CD4-positive, alpha-beta T cell treated with Interleukin-1 beta for 1 hour (primary cell): ENCODE data around the gene HMGCR.

ENCODE experiments used
- DNase-seq, 2 donors: peaks; one replicate each; pipeline ENCODE4 v3.0.0-alpha.2; 2020 to 2022

Gene HMGCR

DNA sequence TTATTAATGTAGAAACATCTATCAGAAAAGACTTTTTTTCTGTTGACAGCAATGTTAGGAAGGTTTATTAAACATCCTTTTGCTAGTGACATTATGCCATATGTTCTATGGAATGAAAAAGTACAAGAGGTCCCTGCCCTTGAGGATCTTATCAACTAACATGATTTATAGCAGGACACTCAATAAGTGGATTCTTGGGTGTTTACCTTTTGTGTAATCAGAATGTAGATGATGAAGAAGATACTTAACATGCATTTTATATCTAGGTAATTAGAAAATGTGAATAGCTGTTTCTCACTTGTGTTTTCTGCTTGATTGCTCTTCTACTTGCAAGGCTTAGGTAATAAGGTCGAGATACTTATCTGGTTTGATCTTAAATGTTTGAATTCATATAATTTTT lies 4.9 kb downstream of the HMGCR start:
- DNase-seq: no peak

DNA sequence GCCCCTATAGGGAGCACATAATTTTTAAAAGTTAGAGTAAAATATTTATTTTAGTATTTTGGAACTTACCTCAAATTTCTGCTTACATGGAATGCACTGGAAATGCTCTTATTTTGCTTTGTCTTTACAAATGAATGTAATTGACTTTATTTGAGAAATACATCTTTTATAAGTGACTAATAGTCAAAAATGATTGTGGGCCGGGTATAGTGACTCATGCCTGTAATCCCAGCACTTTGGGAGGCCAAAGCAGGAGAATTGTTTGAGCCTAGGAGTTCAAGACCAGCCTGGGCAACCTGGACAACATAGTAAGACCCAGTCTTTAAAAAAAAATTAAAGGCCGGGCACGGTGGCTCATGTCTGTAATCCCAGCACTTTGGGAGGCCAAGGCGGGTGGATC lies 5.8 kb downstream of the HMGCR start:
- no peak for DNase-seq

- no peak for DNase-seq
Measured at GRCh38 chr5:75348241-75348640, 11.2 kb downstream of the HMGCR start.

DNA sequence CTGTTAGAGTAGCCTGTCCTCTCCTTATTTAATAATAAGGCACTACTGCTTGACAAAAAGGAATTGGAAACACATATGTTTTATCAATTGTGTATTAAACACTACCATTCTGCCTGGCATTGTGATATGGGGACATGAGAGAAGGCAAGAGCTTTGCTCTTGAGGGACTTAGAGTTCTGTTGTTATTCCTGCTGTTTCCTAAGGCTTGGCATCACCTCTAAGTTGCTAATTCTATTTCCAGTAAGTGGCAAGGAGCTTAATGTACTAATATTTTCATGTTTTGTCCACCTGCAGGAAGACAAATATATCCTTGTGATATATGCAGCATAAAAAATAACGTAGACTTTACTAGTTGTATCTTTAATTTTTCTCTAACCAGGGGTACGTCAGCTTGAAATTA lies 12.6 kb downstream of the HMGCR start:
- no peak for DNase-seq

DNA sequence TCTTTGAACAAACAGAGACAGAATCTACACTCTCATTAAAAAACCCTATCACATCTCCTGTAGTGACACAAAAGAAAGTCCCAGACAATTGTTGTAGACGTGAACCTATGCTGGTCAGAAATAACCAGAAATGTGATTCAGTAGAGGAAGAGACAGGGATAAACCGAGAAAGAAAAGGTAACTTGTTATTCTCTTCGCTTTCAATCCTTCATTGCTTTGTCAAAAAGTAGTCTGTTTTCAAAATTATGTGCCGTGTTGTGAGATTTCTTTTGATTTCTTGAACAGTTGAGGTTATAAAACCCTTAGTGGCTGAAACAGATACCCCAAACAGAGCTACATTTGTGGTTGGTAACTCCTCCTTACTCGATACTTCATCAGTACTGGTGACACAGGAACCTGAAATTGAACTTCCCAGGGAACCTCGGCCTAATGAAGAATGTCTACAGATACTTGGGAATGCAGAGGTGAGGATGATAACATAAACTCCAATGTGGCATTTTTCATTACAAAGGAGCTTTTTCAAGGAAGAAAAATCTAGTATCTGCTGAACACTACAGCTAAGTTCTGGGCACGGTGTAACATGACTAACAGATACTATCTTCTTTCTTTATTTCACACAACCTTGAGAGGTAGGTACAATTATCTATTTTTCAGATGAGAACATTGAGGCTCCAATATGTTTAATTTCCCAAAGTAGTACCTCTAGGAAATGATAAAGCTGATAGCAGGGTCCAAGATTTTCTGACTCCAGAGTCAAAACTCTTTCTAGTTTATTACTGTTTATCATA lies 14.3 kb downstream of the HMGCR start:
- DNase-seq: no peak

GRCh38 chr5:75355236-75355635 lies 18.2 kb downstream of the HMGCR start:
- DNase-seq: no peak

GRCh38 chr5:75356719-75357118 lies 19.7 kb downstream of the HMGCR start:
- no peak for DNase-seq

GRCh38 chr5:75358117-75358516 lies 21.1 kb downstream of the HMGCR start:
- no peak for DNase-seq

GRCh38 chr5:75361310-75361709 lies 24.3 kb downstream of the HMGCR start:
- DNase-seq: no peak

- DNase-seq: no peak
Measured at GRCh38 chr5:75362474-75362975, 25.5 kb downstream of the HMGCR start.

- DNase-seq: no peak
Measured at GRCh38 chr5:75363111-75363510, 26.1 kb downstream of the HMGCR start.

DNA sequence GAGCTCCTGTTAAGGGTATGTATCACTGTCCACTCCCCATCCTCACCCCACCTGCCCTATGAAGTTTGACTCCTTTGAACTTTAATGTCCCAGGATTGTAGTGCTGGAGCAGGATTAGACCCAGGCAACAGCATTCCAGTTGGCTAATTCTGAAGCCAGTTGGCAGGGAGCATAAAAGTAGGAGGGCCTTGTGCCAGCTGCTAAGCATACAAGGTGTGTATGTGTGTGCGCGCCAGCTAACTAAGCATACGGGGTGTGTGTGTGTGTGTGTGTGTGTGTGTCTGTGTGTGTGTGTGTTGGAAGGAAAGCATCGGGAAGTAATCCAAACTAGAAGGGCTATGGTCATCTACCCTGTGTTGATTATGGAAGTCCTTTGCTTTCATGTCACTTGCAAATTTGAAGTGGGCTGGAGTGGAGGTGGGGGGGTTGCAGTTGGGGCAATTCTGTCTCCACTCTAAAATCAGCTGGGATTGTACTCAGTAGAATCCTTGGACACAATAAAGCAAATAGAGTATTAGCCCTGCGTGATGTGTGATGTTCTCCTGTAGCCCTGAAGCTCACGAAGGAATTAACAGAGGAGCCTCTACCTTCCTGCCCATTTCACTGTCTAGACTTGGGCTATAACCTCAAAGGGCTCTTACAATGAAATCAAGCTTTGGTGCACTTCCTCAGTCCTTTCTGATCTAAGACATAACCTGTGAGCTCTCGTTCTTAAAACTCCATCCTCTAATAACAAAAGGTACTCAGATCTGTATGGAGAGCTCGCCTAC lies 26.9 kb downstream of the HMGCR start:
- no peak for DNase-seq

GRCh38 chr5:75364571-75365280 lies 27.7 kb downstream of the HMGCR start:
- no peak for DNase-seq

DNA sequence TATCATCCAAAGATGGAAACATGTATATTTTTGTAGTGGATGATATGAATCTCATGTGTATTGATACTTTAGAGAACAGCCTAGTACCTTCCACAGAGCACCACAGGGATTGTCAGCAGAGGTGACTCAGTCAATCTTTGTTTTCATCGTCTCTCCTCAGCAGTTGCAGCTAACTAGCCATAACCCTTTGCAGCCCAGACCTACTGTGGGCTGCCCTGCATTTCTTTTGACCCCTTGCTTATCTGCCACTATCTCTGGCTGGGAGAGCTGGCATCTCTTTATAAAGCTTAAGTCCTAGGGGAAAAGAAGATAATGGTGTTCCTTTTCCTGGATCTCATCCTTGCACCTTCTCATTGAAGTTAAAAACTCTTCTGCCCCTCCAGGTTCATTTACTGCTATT lies 28.7 kb downstream of the HMGCR start:
- DNase-seq: no peak

GRCh38 chr5:75366787-75367186 lies 29.8 kb downstream of the HMGCR start:
- DNase-seq: no peak

- no peak for DNase-seq
Measured at GRCh38 chr5:75367401-75367800, 30.4 kb downstream of the HMGCR start.

DNA sequence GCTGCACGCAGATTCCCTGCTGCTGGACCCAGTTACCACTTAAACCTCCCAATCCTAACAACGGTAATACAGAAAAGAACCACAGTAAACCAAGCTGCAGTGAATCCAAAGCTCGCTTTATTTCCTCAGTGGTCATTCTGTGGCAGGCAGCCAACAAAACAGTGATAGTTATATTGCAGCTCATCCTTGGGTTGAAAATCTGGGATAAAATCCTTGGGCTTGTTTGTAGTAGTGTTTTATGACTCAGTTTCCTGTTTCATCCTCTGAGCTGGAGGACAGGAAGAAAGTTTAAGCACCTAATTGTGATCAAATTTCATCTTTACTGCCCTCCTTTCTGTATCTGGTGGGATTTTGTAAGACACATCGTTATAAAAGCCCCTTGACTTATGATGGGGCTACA lies 31.4 kb downstream of the HMGCR start:
- no peak for DNase-seq

GRCh38 chr5:75373862-75374261 lies 36.8 kb downstream of the HMGCR start:
- no peak for DNase-seq

GRCh38 chr5:75374394-75374814 lies 37.4 kb downstream of the HMGCR start:
- DNase-seq: no peak

GRCh38 chr5:75375414-75375813 lies 38.4 kb downstream of the HMGCR start:
- DNase-seq: no peak

- DNase-seq: no peak
Measured at GRCh38 chr5:75380099-75380498, 43.1 kb downstream of the HMGCR start.

DNA sequence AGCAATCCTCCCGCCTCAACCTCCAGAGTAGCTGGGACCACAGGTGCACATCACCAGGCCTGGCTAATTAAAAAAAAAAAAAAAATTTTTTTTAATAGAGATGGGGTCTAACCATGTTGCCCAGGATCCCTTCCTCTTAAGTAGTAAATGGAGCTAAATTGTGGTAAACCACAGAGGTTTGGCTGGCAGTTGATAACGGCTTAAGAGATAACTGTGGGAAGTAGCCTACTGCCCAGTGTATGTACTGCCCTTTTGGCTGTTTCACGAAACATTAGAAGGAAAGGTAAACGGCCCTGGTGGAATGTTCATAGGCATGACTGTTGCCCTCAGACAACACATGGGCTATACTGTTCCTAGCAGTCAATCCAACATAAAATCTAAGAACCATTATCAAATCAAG lies 44.4 kb downstream of the HMGCR start:
- no peak for DNase-seq

DNA sequence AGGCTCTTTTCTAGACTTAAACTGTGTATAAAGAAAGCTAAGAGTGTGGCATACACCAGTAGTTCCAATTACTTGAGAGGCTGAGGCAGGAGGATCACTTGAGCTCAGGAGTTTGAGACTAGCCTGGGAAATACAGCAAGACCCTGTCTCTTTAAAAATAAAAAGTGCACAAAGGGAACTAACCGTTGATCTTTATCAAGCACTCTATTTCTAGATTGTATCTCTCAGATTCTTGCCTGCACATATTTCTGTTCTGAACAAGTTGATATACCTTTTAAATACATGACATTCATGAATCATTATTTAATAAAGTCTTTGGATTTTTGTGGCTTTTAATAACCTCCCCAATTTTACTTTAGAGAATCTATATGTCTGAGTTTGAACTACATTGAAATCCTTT lies 47.2 kb downstream of the HMGCR start:
- DNase-seq: no peak

GRCh38 chr5:75387806-75388205 lies 50.8 kb downstream of the HMGCR start:
- DNase-seq: no peak
